NB4 (cell line): ENCODE results near the gene CDC16.

Experiments
- CTCF ChIP-seq: IDR thresholded peaks from one replicate; pipeline ENCODE4 v1.5.1; 2012; ENCODE audit warnings: low read depth, low read length
- MAX ChIP-seq: IDR thresholded peaks from 2 replicates; pipeline ENCODE4 v1.6.1; 2011; ENCODE audit warnings: low read depth, low read length
- POLR2A ChIP-seq: IDR thresholded peaks from 2 replicates; pipeline ENCODE4 v1.6.1; 2011; ENCODE audit warnings: mild to moderate bottlenecking; ENCODE audit not compliant: insufficient read length; ENCODE audit errors: extremely low read depth

- TF ChIP-seq CTCF (no peak), POLR2A (no peak), MAX (no peak)
These were observed 69.8 kb downstream of the CDC16 start for GRCh38 chr13:114304346-114305034.
